Coronary artery (tissue), 2 donors: ENCODE measurements around the gene PHKA2.

ENCODE experiments used
- DNase-seq: peaks from one replicate; pipeline ENCODE4 v3.0.0-alpha.2; 2017; ENCODE audit warnings: low spot score
- H3K27ac ChIP-seq, 2 donors: fragments of 200-600 bp; sonication (generic); one replicate each; pipeline ENCODE4 v1.5.1; 2016 to 2019
- H3K4me3 ChIP-seq: fragments of 200-600 bp; sonication (generic); 2 replicates; pipeline ENCODE4 v1.5.1; 2016; ENCODE audit warnings: mild to moderate bottlenecking, moderate library complexity
- CTCF ChIP-seq: fragments of 200-600 bp; sonication (generic); IDR thresholded peaks from one replicate; pipeline ENCODE4 v1.5.1; 2019; ENCODE audit warnings: antibody characterized with exemption

PHKA2 gene

GRCh38 chrX:18924507-18925088, 59.3 kb downstream of the PHKA2 start:
- no peak for DNase-seq
- TF ChIP-seq CTCF = no peak
- H3K27ac ChIP-seq = no peak overlapping the region
- H3K4me3 ChIP-seq = no peak overlapping the region

- no peak for DNase-seq
- TF ChIP-seq CTCF = no peak
- Histone ChIP-seq H3K4me3 (no peak overlapping the region), H3K27ac (no peak overlapping the region)
Observed at GRCh38 chrX:18920566-18920965, 63.3 kb downstream of the PHKA2 start.

GRCh38 chrX:18920079-18920478, 63.8 kb downstream of the PHKA2 start:
- no peak for DNase-seq
- Histone ChIP-seq H3K4me3 (no peak overlapping the region), H3K27ac (no peak overlapping the region)
- no peak for TF ChIP-seq CTCF

GRCh38 chrX:18917831-18918230, 66.1 kb downstream of the PHKA2 start:
- Histone ChIP-seq H3K27ac (no peak overlapping the region), H3K4me3 (no peak overlapping the region)
- TF ChIP-seq CTCF = no peak
- no peak for DNase-seq

GRCh38 chrX:18906286-18906685, 77.6 kb downstream of the PHKA2 start:
- Histone ChIP-seq H3K27ac (no peak overlapping the region), H3K4me3 (no peak overlapping the region)
- TF ChIP-seq CTCF = no peak
- DNase-seq = no peak

GRCh38 chrX:18900401-18900976, 83.4 kb downstream of the PHKA2 start:
- no peak for DNase-seq
- Histone ChIP-seq H3K27ac (no peak overlapping the region), H3K4me3 (no peak overlapping the region)
- no peak for TF ChIP-seq CTCF

GRCh38 chrX:18899796-18900380, 84.0 kb downstream of the PHKA2 start:
- TF ChIP-seq CTCF = no peak

More at GRCh38 chrX:18899796-18900380, 84.0 kb downstream of the PHKA2 start:
- no peak overlapping the region for H3K27ac ChIP-seq
- DNase-seq = no peak
- no peak overlapping the region for H3K4me3 ChIP-seq
